Upper lobe of left lung (tissue), 6 donors: ENCODE measurements around the gene ISM2. TPM values are rescaled to one million over a fixed set of nuclear protein-coding genes. Genes with fewer than 3 reads are reported as not detected.

Experiments used
- ATAC-seq, 2 donors: fragments of 200-7000 bp; cut with Tn5 transposase; one replicate each; pipeline ENCODE4 v1.9.1; 2022; ENCODE audit warnings: mild to moderate bottlenecking in 2 of 2, moderate library complexity in 2 of 2; ENCODE audit not compliant: low FRiP score in 2 of 2
- DNase-seq, 2 donors: peaks; one replicate each; pipeline ENCODE4 v3.0.0-alpha.2; 2019 to 2020
- H3K27ac ChIP-seq, 4 donors: fragments of 200-600 bp; sonication (generic); one replicate each; pipeline ENCODE4 v1.5.1; 2016 to 2019
- H3K27me3 ChIP-seq, 4 donors: fragments of 200-600 bp; sonication (generic); one replicate each; pipeline ENCODE4 v1.5.1; 2017 to 2019
- H3K36me3 ChIP-seq, 4 donors: fragments of 200-600 bp; sonication (generic); one replicate each; pipeline ENCODE4 v1.5.1; 2016 to 2019
- H3K4me1 ChIP-seq, 4 donors: fragments of 200-600 bp; sonication (generic); one replicate each; pipeline ENCODE4 v1.5.1; 2018 to 2019
- H3K4me3 ChIP-seq, 4 donors: fragments of 200-600 bp; sonication (generic); one replicate each; pipeline ENCODE4 v1.5.1; 2017 to 2019; ENCODE audit warnings: mild to moderate bottlenecking in 2 of 4, moderate library complexity in 1 of 4
- H3K9me3 ChIP-seq, 4 donors: fragments of 200-600 bp; sonication (generic); one replicate each; pipeline ENCODE4 v1.5.1; 2018 to 2019
- EP300 ChIP-seq, 4 donors: sonication (generic); formaldehyde crosslinking; IDR thresholded peaks; one replicate each; pipeline ENCODE4 v1.5.1; 2017; ENCODE audit warnings: antibody characterized with exemption in 4 of 4, control low read depth in 2 of 4
- POLR2A ChIP-seq, 4 donors: fragments of 450-650 bp; IDR thresholded peaks; one replicate each; pipeline ENCODE4 v1.5.1; 2016 to 2017; ENCODE audit warnings: antibody characterized with exemption in 4 of 4, mild to moderate bottlenecking in 2 of 4
- POLR2AphosphoS5 ChIP-seq, 2 donors: sonication (generic); formaldehyde crosslinking; IDR thresholded peaks; one replicate each; pipeline ENCODE4 v1.5.1; 2017; ENCODE audit warnings: antibody characterized with exemption in 2 of 2
- WGBS, 2 donors: methylation state at CpG; one replicate each; pipeline ENCODE4 v1.1.5; 2017 to 2018; 5-methylcytosine and 5-hydroxymethylcytosine counted together
- total RNA-seq, 6 donors: library from RNA; depleted of rRNA in 4 of 6; stranded (reverse); fragments of >200 nt in 4 of 6; gene quantifications; one replicate each; pipeline versions ENCODE4 v1.1.0 to v1.2.1, GENCODE V29; 2016 to 2021
- TF ChIP-seq, protein P1 (sequence below), 6 experiments: fragments of 450-650 bp in 4 of 6; fragments of 200-600 bp in 2 of 6; sonication (generic) in 2 of 6; IDR thresholded peaks; one replicate each; pipeline ENCODE4 v1.5.1; 2016 to 2019; ENCODE audit warnings: antibody characterized with exemption in 6 of 6
- donor health status: DM: no; HTN: no; CAD: no; lungs with moderate emphysema.
- donor health status: DM: no; HTN: yes; CAD: no; lungs with severe emphysema.

ISM2 gene
- total RNA-seq, 6 donors from 2014 or later, result not detected

DNA sequence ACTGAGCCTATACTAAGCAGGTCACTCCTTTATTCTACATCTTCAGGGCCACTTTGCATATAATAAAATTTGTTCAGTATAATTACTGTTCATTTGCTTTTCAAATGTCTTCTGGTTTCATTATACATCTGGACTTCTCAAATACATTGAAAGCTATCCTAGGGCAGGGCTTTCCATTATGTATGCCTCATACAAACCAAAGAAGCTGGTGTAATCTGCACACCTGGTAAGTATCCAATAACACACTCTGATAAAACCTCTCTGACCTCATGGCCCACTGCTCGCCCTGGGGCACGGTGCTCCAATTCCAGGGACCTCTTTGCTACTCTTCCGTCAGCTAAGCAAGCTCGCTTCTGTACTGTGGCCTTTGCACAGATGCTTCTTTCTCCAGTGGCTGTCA, 21.9 kb upstream of the ISM2 start:
- ATAC-seq (no peak), DNase-seq (no peak)
- Histone ChIP-seq H3K27ac (no peak overlapping the region), H3K36me3 (peaks cover 4 to 67% (median 39%) of the 10 kb centered on the region in 4 donors), H3K9me3 (no peaks in the 10 kb centered on the region), H3K4me3 (no peak overlapping the region), H3K4me1 (no peaks in the 10 kb centered on the region), H3K27me3 (no peaks in the 10 kb centered on the region)
- TF ChIP-seq, protein P1, sequence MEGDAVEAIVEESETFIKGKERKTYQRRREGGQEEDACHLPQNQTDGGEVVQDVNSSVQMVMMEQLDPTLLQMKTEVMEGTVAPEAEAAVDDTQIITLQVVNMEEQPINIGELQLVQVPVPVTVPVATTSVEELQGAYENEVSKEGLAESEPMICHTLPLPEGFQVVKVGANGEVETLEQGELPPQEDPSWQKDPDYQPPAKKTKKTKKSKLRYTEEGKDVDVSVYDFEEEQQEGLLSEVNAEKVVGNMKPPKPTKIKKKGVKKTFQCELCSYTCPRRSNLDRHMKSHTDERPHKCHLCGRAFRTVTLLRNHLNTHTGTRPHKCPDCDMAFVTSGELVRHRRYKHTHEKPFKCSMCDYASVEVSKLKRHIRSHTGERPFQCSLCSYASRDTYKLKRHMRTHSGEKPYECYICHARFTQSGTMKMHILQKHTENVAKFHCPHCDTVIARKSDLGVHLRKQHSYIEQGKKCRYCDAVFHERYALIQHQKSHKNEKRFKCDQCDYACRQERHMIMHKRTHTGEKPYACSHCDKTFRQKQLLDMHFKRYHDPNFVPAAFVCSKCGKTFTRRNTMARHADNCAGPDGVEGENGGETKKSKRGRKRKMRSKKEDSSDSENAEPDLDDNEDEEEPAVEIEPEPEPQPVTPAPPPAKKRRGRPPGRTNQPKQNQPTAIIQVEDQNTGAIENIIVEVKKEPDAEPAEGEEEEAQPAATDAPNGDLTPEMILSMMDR (IDR thresholded peaks at IDR 0.05), result no peak
- no peak for TF ChIP-seq EP300 (IDR thresholded peaks at IDR 0.05)
- TF ChIP-seq POLR2AphosphoS5 (IDR thresholded peaks at IDR 0.05), result no peak
- no peak for TF ChIP-seq POLR2A (IDR thresholded peaks at IDR 0.05)
- 88 to 97% methylated on average over 4 of the region's 4 CpGs for WGBS, 2 donors

DNA sequence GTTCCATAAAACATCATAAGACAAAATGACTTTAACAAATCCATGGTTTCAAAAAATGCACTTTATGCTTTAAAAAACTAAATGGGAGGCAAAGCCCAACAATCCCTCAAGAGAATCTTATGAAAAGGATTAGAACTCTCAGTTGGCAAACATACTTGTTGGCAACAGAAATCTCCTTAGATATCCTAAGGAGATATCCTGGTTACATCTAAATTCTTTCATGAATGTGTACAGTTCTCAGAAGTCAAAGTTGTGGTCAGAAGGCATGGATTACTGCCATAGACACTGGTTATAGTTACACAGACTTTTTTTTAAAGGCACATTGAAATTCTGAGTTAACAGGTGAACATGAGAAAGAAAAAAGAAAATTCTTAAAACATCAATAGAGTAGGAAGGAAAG, 17.5 kb upstream of the ISM2 start:
- ATAC-seq, result no peak

DNA sequence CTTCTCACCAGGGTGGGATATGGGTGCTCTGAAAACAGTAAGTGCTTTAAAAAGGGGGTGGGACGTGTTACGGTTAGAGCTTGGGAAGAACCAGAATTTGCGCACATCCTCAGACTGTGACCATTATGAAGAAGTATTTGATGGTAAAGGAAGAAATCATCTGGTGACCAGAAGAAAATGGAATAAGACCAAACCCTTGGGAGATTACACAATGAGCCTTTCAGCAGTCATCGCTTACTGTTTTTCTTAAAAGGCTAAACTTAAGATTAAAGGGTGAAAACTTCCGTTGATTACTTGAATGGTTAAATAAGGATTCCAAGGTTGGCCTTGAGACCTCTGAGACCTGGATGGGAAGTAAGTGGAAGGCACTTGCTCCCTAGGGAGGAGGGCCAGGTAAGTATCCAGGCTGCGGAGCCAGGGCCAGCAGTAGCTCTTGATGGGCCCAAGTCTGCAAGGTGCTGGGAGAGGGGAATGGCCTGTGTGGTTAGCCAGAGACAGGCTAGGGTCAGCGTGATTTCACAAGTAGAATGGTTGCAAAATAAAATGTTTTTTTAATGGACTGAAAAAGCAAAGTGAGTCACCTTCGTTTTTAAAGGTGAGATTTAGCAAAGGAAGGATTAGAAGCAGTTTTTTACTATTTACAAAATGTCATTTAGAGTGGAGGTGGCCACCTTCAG, 13.0 kb upstream of the ISM2 start:
- Histone ChIP-seq H3K27ac (no peak overlapping the region), H3K9me3 (no peaks in the 10 kb centered on the region), H3K36me3 (peaks cover 9 to 76% (median 29%) of the 10 kb centered on the region in 4 donors), H3K4me1 (no peaks in the 10 kb centered on the region), H3K4me3 (no peak overlapping the region), H3K27me3 (no peaks in the 10 kb centered on the region)
- 94% methylated on average over 8 of the region's 8 CpGs for WGBS, 2 donors
- TF ChIP-seq POLR2AphosphoS5 (IDR thresholded peaks at IDR 0.05) (no peak), EP300 (IDR thresholded peaks at IDR 0.05) (no peak), POLR2A (IDR thresholded peaks at IDR 0.05) (no peak)
- TF ChIP-seq, protein P1 (IDR thresholded peaks at IDR 0.05), result no peak
- ATAC-seq (no peak), DNase-seq (no peak)

More for the DNA sequence above, 17.5 kb upstream of the ISM2 start:
- Histone ChIP-seq H3K36me3 (peaks cover 12 to 83% (median 48%) of the 10 kb centered on the region in 4 donors), H3K9me3 (no peaks in the 10 kb centered on the region), H3K27ac (no peak overlapping the region), H3K27me3 (no peaks in the 10 kb centered on the region), H3K4me1 (no peaks in the 10 kb centered on the region), H3K4me3 (no peak overlapping the region)
- TF ChIP-seq EP300 (IDR thresholded peaks at IDR 0.05), result no peak
- TF ChIP-seq, protein P1 (IDR thresholded peaks at IDR 0.05), result no peak
- no peak for TF ChIP-seq POLR2A (IDR thresholded peaks at IDR 0.05)
- no peak for TF ChIP-seq POLR2AphosphoS5 (IDR thresholded peaks at IDR 0.05)
- DNase-seq, result no peak

DNA sequence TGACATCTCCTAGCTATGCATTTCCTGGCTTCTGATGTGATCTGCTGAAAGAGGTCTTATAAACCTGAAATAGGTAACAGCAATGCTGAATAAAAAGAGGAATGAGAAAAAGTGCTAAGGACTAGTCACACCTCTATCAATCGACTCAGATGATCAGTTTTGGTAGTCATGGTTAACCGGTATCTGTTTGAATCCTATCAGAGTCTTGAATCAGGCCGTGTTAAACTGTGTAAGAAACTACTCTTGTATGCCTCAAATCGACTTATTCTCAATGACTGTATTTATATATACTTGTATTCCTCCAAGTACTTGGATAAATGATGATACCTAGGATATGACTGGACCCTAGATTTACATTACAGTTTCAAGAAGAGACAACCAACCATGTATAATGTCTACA, 10.8 kb upstream of the ISM2 start:
- ATAC-seq, result no peak
- Histone ChIP-seq H3K4me1 (no peaks in the 10 kb centered on the region), H3K27me3 (no peaks in the 10 kb centered on the region), H3K4me3 (no peak overlapping the region), H3K9me3 (no peaks in the 10 kb centered on the region), H3K27ac (no peak overlapping the region), H3K36me3 (peaks cover 9 to 63% (median 27%) of the 10 kb centered on the region in 4 donors)
- DNase-seq, result no peak
- 92 to 93% methylated on average over 4 of the region's 4 CpGs for whole genome bisulfite sequencing, 2 donors
- TF ChIP-seq POLR2AphosphoS5 (IDR thresholded peaks at IDR 0.05), result no peak
- no peak for TF ChIP-seq EP300 (IDR thresholded peaks at IDR 0.05)
- TF ChIP-seq, protein P1 (IDR thresholded peaks at IDR 0.05), result no peak
- no peak for TF ChIP-seq POLR2A (IDR thresholded peaks at IDR 0.05)

DNA sequence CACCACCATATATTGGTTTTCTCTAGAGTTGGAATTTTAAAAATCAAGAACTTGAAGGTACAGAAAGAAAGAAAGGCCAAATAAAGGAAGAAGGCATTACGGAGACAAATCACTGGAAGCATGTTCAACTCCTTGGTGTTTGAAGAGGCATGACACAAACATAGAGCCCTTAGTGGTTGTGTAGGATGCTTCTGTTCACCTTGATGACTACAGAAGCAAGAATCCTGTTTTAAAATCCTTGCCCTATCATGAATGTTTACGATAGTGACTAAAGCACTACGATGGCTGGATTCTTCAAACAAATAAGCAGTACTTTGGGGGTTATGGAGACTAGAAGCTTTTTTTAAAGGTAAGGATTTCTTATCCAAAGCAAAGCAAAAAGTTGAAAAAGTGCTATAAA, 10.3 kb upstream of the ISM2 start:
- H3K36me3 ChIP-seq, result peaks cover 9 to 61% (median 27%) of the 10 kb centered on the region in 4 donors
- no peak for ATAC-seq

More for the DNA sequence above, 10.3 kb upstream of the ISM2 start:
- no peak for DNase-seq
- no peak overlapping the region for H3K27ac ChIP-seq
- no peak overlapping the region for H3K4me3 ChIP-seq
- no peaks in the 10 kb centered on the region for H3K9me3 ChIP-seq
- H3K27me3 ChIP-seq, result no peaks in the 10 kb centered on the region
- WGBS, 2 donors, result 95 to 96% methylated on average over 3 of the region's 3 CpGs
- TF ChIP-seq EP300 (IDR thresholded peaks at IDR 0.05), result no peak
- TF ChIP-seq POLR2AphosphoS5 (IDR thresholded peaks at IDR 0.05), result no peak
- no peak for TF ChIP-seq POLR2A (IDR thresholded peaks at IDR 0.05)
- TF ChIP-seq, protein P1 (IDR thresholded peaks at IDR 0.05), result no peak
- H3K4me1 ChIP-seq, result no peaks in the 10 kb centered on the region
